K562 (cell line): ENCODE results near the gene HPS3. TPM values are rescaled to one million over a fixed set of nuclear protein-coding genes. Genes with fewer than 3 reads are reported as not detected.
A peak's percentile ranks its signal among the peaks of the same experiment; 100 is the strongest.

Experiments used
- ATAC-seq: fragments of 200-7000 bp; cut with Tn5 transposase; 3 replicates; pipeline ENCODE4 v1.9.1; 2020; ENCODE audit warnings: moderate library complexity
- BruUV-seq: library from RNA; stranded (reverse); fragments of 400-500 nt; replicated peaks from 2 replicates; lab custom pipeline; 2021; lab: Mats Ljungman, UMichigan
- CTCF ChIA-PET: fragments of 300-600 bp; formaldehyde crosslinking; extraction: SDS; loops from one replicate; lab custom pipeline; 2021; ENCODE audit warnings: low intra/inter-chr PET ratio; lab: Yijun Ruan, JAX
- POLR2A ChIA-PET: fragments of 300-600, 350-650 bp; sonication (Branson Sonifier 250); formaldehyde crosslinking; extraction: SDS; loops from one replicate; lab custom pipeline; 2021; ENCODE audit warnings: antibody characterized with exemption, inconsistent platforms; lab: Yijun Ruan, JAX
- DNase-seq, 4 experiments: peaks; one replicate each; pipeline versions ENCODE4 v3.0.0 to v3.0.0-alpha.2; 2011 to 2018; ENCODE audit warnings: low spot score in 3 of 4, mixed read lengths in 3 of 4; ENCODE audit errors: extremely low read depth in 1 of 4
- FAIRE-seq: peaks from 2 replicates; lab custom pipeline; 2011; peaks lifted over from hg19 to GRCh38; lab: Jason Lieb, UNC
- H2AFZ ChIP-seq: 2 replicates; pipeline ENCODE4 v1.6.0; 2011; ENCODE audit warnings: low read depth, low read length, control low read depth, inconsistent platforms
- H3K27ac ChIP-seq: fragments of 200-600 bp; 3 replicates; pipeline ENCODE4 v1.8.0; 2011; ENCODE audit warnings: low read depth, mild to moderate bottlenecking, control low read depth, inconsistent platforms, low read length, moderate library complexity, mixed read lengths; ENCODE audit errors: extremely low read depth
- H3K27me3 ChIP-seq, 2 experiments: fragments of 300-600 bp in 1 of 2; 2 replicates in 1 of 2; 3 replicates in 1 of 2; pipeline versions ENCODE4 v1.6.0 to v1.8.0; 2011; ENCODE audit warnings: inconsistent platforms in 2 of 2, low read length in 2 of 2, mild to moderate bottlenecking in 1 of 2, mixed read lengths in 1 of 2, moderate library complexity in 1 of 2; ENCODE audit not compliant: control insufficient read depth in 2 of 2, insufficient read depth in 2 of 2
- H3K36me3 ChIP-seq: fragments of 300-600 bp; 3 replicates; pipeline ENCODE4 v1.8.0; 2011; ENCODE audit warnings: mild to moderate bottlenecking, low read length, inconsistent platforms; ENCODE audit not compliant: control insufficient read depth, insufficient read depth
- H3K4me1 ChIP-seq, 2 experiments: fragments of 200-600 bp in 1 of 2; replicated peaks in 1 of 2; 2 replicates in 1 of 2; 3 replicates in 1 of 2; pipeline versions ENCODE4 v1.5.1 to v1.8.0; 2011; ENCODE audit warnings: inconsistent platforms in 2 of 2, low read length in 2 of 2, mild to moderate bottlenecking in 1 of 2, mixed read lengths in 1 of 2, moderate library complexity in 1 of 2; ENCODE audit not compliant: control insufficient read depth in 2 of 2, insufficient read depth in 2 of 2
- H3K4me2 ChIP-seq: 2 replicates; pipeline ENCODE4 v1.6.1; 2011; ENCODE audit warnings: low read length, control low read depth, inconsistent platforms, mixed read lengths; ENCODE audit not compliant: insufficient read depth
- H3K4me3 ChIP-seq: fragments of 200-600 bp; sonication (generic), shearing (Covaris generic); 2 replicates; pipeline ENCODE4 v1.5.1; 2016; ENCODE audit warnings: control low read depth, inconsistent platforms
- H3K79me2 ChIP-seq: fragments of 200-600 bp; 3 replicates; pipeline ENCODE4 v1.8.0; 2011; ENCODE audit warnings: low read length, inconsistent platforms; ENCODE audit not compliant: control insufficient read depth, insufficient read depth
- H3K9ac ChIP-seq, 2 experiments: 2 replicates each; pipeline versions ENCODE4 v1.6.0 to v1.6.1; 2011; ENCODE audit warnings: low read depth in 2 of 2, low read length in 2 of 2, control low read depth in 1 of 2, inconsistent platforms in 1 of 2, mild to moderate bottlenecking in 1 of 2, mixed read lengths in 1 of 2; ENCODE audit not compliant: insufficient read depth in 1 of 2
- H3K9me1 ChIP-seq: one replicate; pipeline ENCODE4 v1.6.0; 2011; ENCODE audit warnings: inconsistent platforms, mild to moderate bottlenecking, low read length, moderate library complexity; ENCODE audit not compliant: control insufficient read depth, insufficient read depth
- H3K9me3 ChIP-seq: replicated peaks from 2 replicates; pipeline ENCODE4 v1.5.1; 2011; ENCODE audit warnings: low read depth, low read length, inconsistent platforms; ENCODE audit not compliant: control insufficient read depth, insufficient read depth
- H4K20me1 ChIP-seq: replicated peaks from 2 replicates; pipeline ENCODE4 v1.6.1; 2011; ENCODE audit warnings: low read length, inconsistent platforms, mixed read lengths; ENCODE audit not compliant: control insufficient read depth, insufficient read depth
- CEBPB ChIP-seq: fragments of 450-650 bp; IDR thresholded peaks from 2 replicates; pipeline ENCODE4 v1.6.1; 2016; ENCODE audit warnings: missing genetic modification characterization, missing compliant biosample characterization
- DDX20 ChIP-seq: fragments of 450-650 bp; IDR thresholded peaks from 2 replicates; pipeline ENCODE4 v1.6.1; 2016; ENCODE audit warnings: missing genetic modification characterization, low read depth, mild to moderate bottlenecking, missing compliant biosample characterization, moderate library complexity
- DNMT1 ChIP-seq: fragments of 450-650 bp; IDR thresholded peaks from 2 replicates; pipeline ENCODE4 v1.6.1; 2016; ENCODE audit warnings: antibody characterized with exemption, mild to moderate bottlenecking
- E2F3 ChIP-seq: fragments of 250-450 bp; sonication (Bioruptor Pico); IDR thresholded peaks from 2 replicates; pipeline ENCODE4 v1.4.0; 2020; ENCODE audit warnings: mild to moderate bottlenecking
- ETV5 ChIP-seq: sonication (generic); formaldehyde crosslinking; IDR thresholded peaks from 2 replicates; pipeline ENCODE4 v1.4.0; 2020; ENCODE audit warnings: low read depth, mild to moderate bottlenecking, missing genetic modification reagents
- KDM5B ChIP-seq: fragments of 200-600 bp; sonication (generic); IDR thresholded peaks from 2 replicates; pipeline ENCODE4 v1.6.1; 2012; ENCODE audit warnings: low read depth, mild to moderate bottlenecking, moderate library complexity, low read length, control low read depth, inconsistent platforms; ENCODE audit not compliant: insufficient replicate concordance
- MAFG ChIP-seq: fragments of 450-650 bp; conservative IDR thresholded peaks from 2 replicates; pipeline ENCODE4 v1.6.1; 2016; ENCODE audit warnings: missing genetic modification characterization, missing compliant biosample characterization
- ZBTB1 ChIP-seq: sonication (generic); formaldehyde crosslinking; IDR thresholded peaks from 2 replicates; pipeline ENCODE4 v1.8.1; 2023; ENCODE audit warnings: missing genetic modification reagents, low read depth, mild to moderate bottlenecking, borderline replicate concordance
- ZKSCAN1 ChIP-seq: fragments of 150-350 bp; IDR thresholded peaks from 2 replicates; pipeline ENCODE4 v1.6.1; 2016; ENCODE audit warnings: low read depth, low read length
- ZNF717 ChIP-seq: fragments of 250-450 bp; sonication (Bioruptor Pico); IDR thresholded peaks from 2 replicates; pipeline ENCODE4 v1.5.0; 2021
- WGBS: fragments of 100-300 bp; shearing (Covaris generic); methylation state at CpG from one replicate; pipeline ENCODE4 v1.1.6; 2016; ENCODE audit warnings: low coverage, mixed read lengths; ENCODE audit not compliant: insufficient coverage; ENCODE audit errors: missing lambda C conversion rate; 5-methylcytosine and 5-hydroxymethylcytosine counted together
- in situ Hi-C: fragments of 300-500 bp; cut with MboI; formaldehyde crosslinking; loops from 4 replicates; pipeline ENCODE4 v1.15.0; 2018; ENCODE audit warnings: inconsistent platforms, mixed read lengths
- intact Hi-C: fragments of 100-400 bp; cut with micrococcal nuclease; formaldehyde crosslinking; loops from 2 replicates; pipeline ENCODE4 v1.14.2; 2022
- polyA plus RNA-seq, 8 experiments: library from polyadenylated mRNA; depleted of rRNA in 4 of 8; stranded (reverse) in 5 of 8; unstranded in 3 of 8; fragments of >200 nt; fragmentation: Nextera tagmentation in 2 of 8; fragmentation: Illumina TruSeq in 1 of 8; extraction: Ambion mirVana in 2 of 8; extraction: Trizol in 1 of 8; gene quantifications; 2 replicates each; pipeline versions ENCODE4 v1.2.1 to v1.2.3, GENCODE V29; 2011 to 2014; ENCODE audit warnings: inconsistent platforms in 1 of 8, missing spikeins in 1 of 8
- total RNA-seq, 7 experiments: library from RNA; depleted of rRNA in 6 of 7; stranded (reverse); fragments of >200 nt in 6 of 7; fragmentation: Illumina TruSeq in 2 of 7; extraction: Trizol in 2 of 7; gene quantifications; 2 replicates each; pipeline versions ENCODE4 v1.2.1 to v1.2.3, GENCODE V29; 2011 to 2021; ENCODE audit warnings: low replicate concordance in 1 of 7

HPS3 gene
- total and polyA plus RNA-seq, 9 of the 15 experiments (the other 6 are each of a cell fraction or from before 2014, with no cell fraction given), result 1.2 to 11.3 (median 7.6) TPM

- Histone ChIP-seq H2AFZ (no peak overlapping the region), H3K4me3 (no peak overlapping the region), H3K9ac (no peak overlapping the region), H3K9me1 (no peaks in the 10 kb centered on the region), H3K9me3 (no peaks in the 10 kb centered on the region), H3K36me3 (peaks cover 67% of the 10 kb centered on the region), H3K4me1 (peaks cover 6 to 13% of the 10 kb centered on the region in 2 experiments; a peak in 4 of 5 replicates), H4K20me1 (peaks cover 16% of the 10 kb centered on the region), H3K27ac (no peak overlapping the region), H3K4me2 (no peak overlapping the region), H3K79me2 (peaks cover 90% of the 10 kb centered on the region), H3K27me3 (no peaks in the 10 kb centered on the region)
- FAIRE-seq, result no peak
- no peak for ATAC-seq
- ChIA-PET POLR2A (no interaction called here), CTCF (no interaction called here)
- TF ChIP-seq DDX20 (tag) (no peak), ZNF717 (CRISPR knock-in tag) (no peak), ETV5 (no peak), DNMT1 (no peak), ZKSCAN1 (no peak), E2F3 (CRISPR knock-in tag) (no peak)
- in situ Hi-C loops (no loop called here), intact Hi-C loops (no loop called here)
- WGBS, result 78% methylated on average over 3 of the region's 3 CpGs
- BruUV-seq, result no TSS peak
- peak in 1 of 4 experiments; percentile 10 for DNase-seq
Observed at GRCh38 chr3:149080011-149080698, 49.3 kb upstream of the HPS3 start.

- POLR2A ChIA-PET, result no interaction called here
- peaks cover 62% of the 10 kb centered on the region for H3K36me3 ChIP-seq
Observed at GRCh38 chr3:149080699-149081091, 48.7 kb upstream of the HPS3 start.

More at GRCh38 chr3:149080699-149081091, 48.7 kb upstream of the HPS3 start:
- in situ Hi-C loops (no loop called here), intact Hi-C loops (no loop called here)
- Histone ChIP-seq H3K9ac (no peak overlapping the region), H3K9me3 (no peaks in the 10 kb centered on the region), H4K20me1 (peaks cover 18% of the 10 kb centered on the region), H3K4me1 (peaks cover 6 to 13% of the 10 kb centered on the region in 2 experiments; a peak in 4 of 5 replicates), H3K4me2 (no peak overlapping the region), H3K4me3 (no peak overlapping the region), H3K27me3 (no peaks in the 10 kb centered on the region), H3K27ac (no peak overlapping the region), H3K79me2 (peaks cover 93% of the 10 kb centered on the region), H3K9me1 (no peaks in the 10 kb centered on the region), H2AFZ (no peak overlapping the region)
- ATAC-seq, result no peak
- TF ChIP-seq ZBTB1, result no peak
- TF ChIP-seq CEBPB (tag), result 0 out of 2 replicates have a peak, but pooled peaks have one; percentile 33
- no peak for TF ChIP-seq KDM5B
- no peak for TF ChIP-seq MAFG
- CTCF ChIA-PET, result interaction anchor here (0.6 kb wide), 1 partner anchor 88 kb away, joined by 5 read pairs; no protein-coding TSS in a partner anchor
- FAIRE-seq, result no peak
- no TSS peak for BruUV-seq
- DNase-seq, result no peak
- WGBS, result 100% methylated on average over 2 of the region's 2 CpGs
